A549 (cell line): ENCODE data around the gene SAP30.

ENCODE experiments used
- BHLHE40 ChIP-seq: IDR thresholded peaks from 2 replicates; pipeline ENCODE4 v1.6.1; 2012; ENCODE audit warnings: low read depth, low read length, inconsistent platforms
- CHD2 ChIP-seq: fragments of 150-350 bp; IDR thresholded peaks from 2 replicates; pipeline ENCODE4 v1.6.1; 2014; ENCODE audit warnings: low read length; ENCODE audit not compliant: partially characterized antibody
- CTCF ChIP-seq: fragments of >200 bp; sonication (Bioruptor Twin); formaldehyde crosslinking; IDR thresholded peaks from 3 replicates; pipeline ENCODE4 v1.5.1; 2016
- EP300 ChIP-seq, 2 experiments: fragments of >200 bp; sonication (Bioruptor Twin); formaldehyde crosslinking; IDR thresholded peaks; 2 replicates in 1 of 2; 3 replicates in 1 of 2; pipeline ENCODE4 v1.6.1; 2016 to 2017
- MAFK ChIP-seq: fragments of 450-650 bp; IDR thresholded peaks from 2 replicates; pipeline ENCODE4 v1.6.1; 2014; ENCODE audit not compliant: partially characterized antibody
- MAX ChIP-seq: IDR thresholded peaks from 2 replicates; pipeline ENCODE4 v1.6.1; 2012
- MAZ ChIP-seq: fragments of 150-350 bp; IDR thresholded peaks from 2 replicates; pipeline ENCODE4 v1.6.1; 2014; ENCODE audit warnings: antibody characterized with exemption, low read depth, low read length, borderline replicate concordance
- NR3C1 ChIP-seq: fragments of >200 bp; sonication (Bioruptor Twin); formaldehyde crosslinking; IDR thresholded peaks from 3 replicates; pipeline ENCODE4 v1.6.1; 2017
- PBX3 ChIP-seq: IDR thresholded peaks from 2 replicates; pipeline ENCODE4 v1.6.1; 2012
- POLR2A ChIP-seq: IDR thresholded peaks from 2 replicates; pipeline ENCODE4 v1.6.1; 2012; ENCODE audit warnings: mild to moderate bottlenecking, low read length
- RCOR1 ChIP-seq: fragments of 150-350 bp; IDR thresholded peaks from 2 replicates; pipeline ENCODE4 v1.6.1; 2014; ENCODE audit warnings: antibody characterized with exemption, low read length, low read depth
- REST ChIP-seq: fragments of 200-600 bp; sonication (generic); IDR thresholded peaks from 2 replicates; pipeline ENCODE4 v1.6.1; 2016; ENCODE audit warnings: antibody characterized with exemption, mild to moderate bottlenecking, moderate library complexity
- RNF2 ChIP-seq: fragments of 200-600 bp; sonication (generic); IDR thresholded peaks from 2 replicates; pipeline ENCODE4 v1.6.1; 2016; ENCODE audit warnings: low read depth, mild to moderate bottlenecking, antibody characterized with exemption, moderate library complexity, borderline replicate concordance

GRCh38 chr4:173357939-173358338 lies 12.8 kb upstream of the SAP30 start:
- TF ChIP-seq MAZ = no peak
- TF ChIP-seq CTCF = no peak
- TF ChIP-seq MAX = no peak
- no peak for TF ChIP-seq NR3C1
- TF ChIP-seq PBX3 = no peak
- TF ChIP-seq POLR2A = no peak
- no peak for TF ChIP-seq REST
- no peak for TF ChIP-seq BHLHE40
- no peak for TF ChIP-seq EP300 (IDR thresholded peaks at IDR 0.05)
- TF ChIP-seq CHD2 = no peak
- no peak for TF ChIP-seq RNF2
- no peak for TF ChIP-seq MAFK
- TF ChIP-seq RCOR1 = no peak
